Sigmoid colon (tissue), 7 donors: Measurements from ENCODE around the gene MROH8. TPM values are rescaled to one million over a fixed set of nuclear protein-coding genes. Genes with fewer than 3 reads are reported as not detected.

Experiments
- DNase-seq: peaks from one replicate; pipeline ENCODE4 v3.0.0-alpha.2; 2019
- H3K27ac ChIP-seq, 4 donors: fragments of 200-600 bp; sonication (generic); one replicate each; pipeline ENCODE4 v1.5.1; 2016 to 2019; ENCODE audit warnings: mild to moderate bottlenecking in 1 of 4
- H3K27me3 ChIP-seq, 3 donors: fragments of 200-600 bp; sonication (generic); one replicate each; pipeline ENCODE4 v1.5.1; 2019; ENCODE audit warnings: mild to moderate bottlenecking in 1 of 3
- H3K36me3 ChIP-seq, 4 donors: fragments of 200-600 bp; sonication (generic); one replicate each; pipeline ENCODE4 v1.5.1; 2016 to 2019
- H3K4me1 ChIP-seq, 4 donors: fragments of 200-600 bp; sonication (generic); one replicate each; pipeline ENCODE4 v1.5.1; 2017 to 2019
- H3K4me3 ChIP-seq, 4 donors: fragments of 200-600 bp; sonication (generic); one replicate each; pipeline ENCODE4 v1.5.1; 2017 to 2019; ENCODE audit warnings: mild to moderate bottlenecking in 2 of 4, moderate library complexity in 1 of 4
- H3K9me3 ChIP-seq, 4 donors: fragments of 200-600 bp in 3 of 4; sonication (generic) in 3 of 4; one replicate each; pipeline versions ENCODE4 v1.5.1 to v1.6.1; 2013 to 2019
- CTCF ChIP-seq, 4 experiments: fragments of 450-650 bp in 3 of 4; fragments of 200-600 bp in 1 of 4; IDR thresholded peaks; one replicate each; pipeline ENCODE4 v1.5.1; 2016 to 2019; ENCODE audit warnings: antibody characterized with exemption in 4 of 4, mild to moderate bottlenecking in 3 of 4, moderate library complexity in 2 of 4
- EP300 ChIP-seq, 4 donors: sonication (generic); formaldehyde crosslinking; IDR thresholded peaks; one replicate each; pipeline ENCODE4 v1.6.1; 2017; ENCODE audit warnings: antibody characterized with exemption in 4 of 4
- POLR2A ChIP-seq, 2 donors: fragments of 450-650 bp; IDR thresholded peaks; one replicate each; pipeline ENCODE4 v1.6.1; 2016; ENCODE audit warnings: antibody characterized with exemption in 2 of 2, mild to moderate bottlenecking in 2 of 2, moderate library complexity in 2 of 2
- POLR2AphosphoS5 ChIP-seq, 4 donors: sonication (generic); formaldehyde crosslinking; IDR thresholded peaks; one replicate each; pipeline ENCODE4 v1.6.1; 2017; ENCODE audit warnings: antibody characterized with exemption in 4 of 4
- WGBS, 2 donors: extraction: QIAGEN DNeasy Blood & Tissue Kit; methylation state at CpG; one replicate each; pipeline ENCODE4 v1.1.7; 2013; 5-methylcytosine and 5-hydroxymethylcytosine counted together
- intact Hi-C: fragments of 100-400 bp; cut with DNase I; formaldehyde crosslinking; loops from one replicate; pipeline ENCODE4 v1.15.1; 2023
- polyA plus RNA-seq, 3 donors: library from polyadenylated mRNA; stranded (reverse); fragments of 200-250 nt; gene quantifications; one replicate each; pipeline ENCODE4 v1.2.3, GENCODE V29; 2013
- total RNA-seq, 4 donors: library from RNA; depleted of rRNA; stranded (reverse); fragments of >200 nt; gene quantifications; one replicate each; pipeline ENCODE4 v1.1.0, GENCODE V29; 2016
- donor health status: healthy with polysubstance abuse.
- donor health status: Bipolar disorder and iron deficiency.
- donor health status: healthy.

Gene MROH8
- total and polyA plus RNA-seq, 7 donors: 0.46 to 11.1 (median 2.4) TPM

GRCh38 chr20:37123441-37123840 lies 55.9 kb downstream of the MROH8 start:
- no peaks in the 10 kb centered on the region for H3K4me1 ChIP-seq
- intact Hi-C loops: no loop called here
- H3K27me3 ChIP-seq: no peaks in the 10 kb centered on the region
- no peak overlapping the region for H3K27ac ChIP-seq
- no peak overlapping the region for H3K4me3 ChIP-seq
- 90 to 93% methylated on average over 6 of the region's 6 CpGs for WGBS, 2 donors
- no peak for DNase-seq
- H3K9me3 ChIP-seq: no peaks in the 10 kb centered on the region
- H3K36me3 ChIP-seq: no peaks in the 10 kb centered on the region
- TF ChIP-seq CTCF (IDR thresholded peaks at IDR 0.05) (no peak), POLR2AphosphoS5 (IDR thresholded peaks at IDR 0.05) (no peak), POLR2A (IDR thresholded peaks at IDR 0.05) (no peak), EP300 (IDR thresholded peaks at IDR 0.05) (no peak)

GRCh38 chr20:37120497-37120896 lies 58.9 kb downstream of the MROH8 start:
- Histone ChIP-seq H3K27ac (no peak overlapping the region), H3K27me3 (no peaks in the 10 kb centered on the region), H3K4me1 (no peaks in the 10 kb centered on the region), H3K36me3 (no peaks in the 10 kb centered on the region), H3K4me3 (no peak overlapping the region), H3K9me3 (no peaks in the 10 kb centered on the region)
- no peak for DNase-seq
- intact Hi-C loops: no loop called here
- 87 to 88% methylated on average over 4 of the region's 4 CpGs for WGBS, 2 donors
- TF ChIP-seq EP300 (IDR thresholded peaks at IDR 0.05): no peak
- no peak for TF ChIP-seq POLR2A (IDR thresholded peaks at IDR 0.05)
- no peak for TF ChIP-seq POLR2AphosphoS5 (IDR thresholded peaks at IDR 0.05)
- TF ChIP-seq CTCF (IDR thresholded peaks at IDR 0.05): no peak

- H3K27me3 ChIP-seq: no peaks in the 10 kb centered on the region
- no peak for DNase-seq
- no peak for TF ChIP-seq EP300 (IDR thresholded peaks at IDR 0.05)
- TF ChIP-seq CTCF (IDR thresholded peaks at IDR 0.05): no peak
- no peak for TF ChIP-seq POLR2A (IDR thresholded peaks at IDR 0.05)
- TF ChIP-seq POLR2AphosphoS5 (IDR thresholded peaks at IDR 0.05): no peak
- no peak overlapping the region for H3K4me3 ChIP-seq
- H3K36me3 ChIP-seq: no peaks in the 10 kb centered on the region
- 94 to 95% methylated on average over 7 of the region's 7 CpGs for WGBS, 2 donors
- H3K4me1 ChIP-seq: no peaks in the 10 kb centered on the region
- H3K27ac ChIP-seq: no peak overlapping the region
- intact Hi-C loops: no loop called here
- no peaks in the 10 kb centered on the region for H3K9me3 ChIP-seq
These were observed 59.9 kb downstream of the MROH8 start for GRCh38 chr20:37119356-37120036.

DNA sequence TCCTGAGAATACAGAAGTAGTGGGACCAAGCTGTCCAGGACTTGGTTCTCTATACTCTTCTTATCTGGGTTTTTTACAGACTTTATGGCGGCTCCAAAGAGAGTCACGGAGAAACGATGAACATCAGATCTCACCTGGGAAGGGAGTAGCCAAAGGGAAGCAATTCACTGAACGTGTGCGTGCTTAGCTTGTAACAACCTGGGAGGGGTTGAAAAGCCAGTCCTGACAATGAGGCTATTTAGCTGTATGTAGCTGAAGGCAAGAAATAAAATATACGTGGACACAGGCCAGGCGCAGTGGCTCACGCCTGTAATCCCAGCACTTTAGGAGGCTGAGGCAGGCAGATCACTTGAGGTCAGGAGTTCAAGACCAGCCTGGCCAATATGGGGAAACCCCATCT lies 65.3 kb downstream of the MROH8 start:
- Histone ChIP-seq H3K27ac (no peak overlapping the region), H3K9me3 (no peaks in the 10 kb centered on the region), H3K4me1 (no peaks in the 10 kb centered on the region), H3K27me3 (no peaks in the 10 kb centered on the region), H3K4me3 (no peak overlapping the region), H3K36me3 (peaks cover 0 to 6% (median 0%) of the 10 kb centered on the region in 4 donors)
- DNase-seq: no peak
- WGBS, 2 donors: 21 to 73% methylated on average over 8 of the region's 8 CpGs
- no peak for TF ChIP-seq EP300 (IDR thresholded peaks at IDR 0.05)
- no peak for TF ChIP-seq POLR2A (IDR thresholded peaks at IDR 0.05)
- no peak for TF ChIP-seq CTCF (IDR thresholded peaks at IDR 0.05)
- no peak for TF ChIP-seq POLR2AphosphoS5 (IDR thresholded peaks at IDR 0.05)
- intact Hi-C loops: no loop called here
